ENCODE data around the gene CFHR4. TPM values are rescaled to one million over a fixed set of nuclear protein-coding genes. Genes with fewer than 3 reads are reported as not detected.

The CFHR4 gene
- total RNA-seq: not detected in 2 replicates

GRCh38 chr1:196887515-196888239 is at the start of gene CFHR4:
TSS of gene CFHR4 (plus strand) at chr1:196888052. CDS start at chr1:196888151, 99 bp downstream.

GRCh38 chr1:196943568-196943967 is 55.7 kb downstream of the CFHR4 start, which contains the start of gene CFHR2:
TSS of gene CFHR2 (plus strand) at chr1:196943738. CDS start at chr1:196943881, 143 bp downstream.

Other genes with a start within 250 kb of the CFHR4 start
- gene CFH, start 236.0 kb upstream of the CFHR4 start, total RNA-seq: 30.1 and 33.3 TPM in 2 replicates
- not detected in 2 replicates for gene CFHR3, start 113.2 kb upstream of the CFHR4 start, total RNA-seq
- gene CFHR1, start 68.3 kb upstream of the CFHR4 start, total RNA-seq: not detected in 2 replicates
- gene CFHR2, start 55.7 kb downstream of the CFHR4 start, total RNA-seq: not detected in 2 replicates
- gene CFHR5, start 89.5 kb downstream of the CFHR4 start, total RNA-seq: not detected in 2 replicates
- not detected in 2 replicates for gene F13B, start 179.2 kb downstream of the CFHR4 start, total RNA-seq